ENCODE data around the gene EIF3I.

Gene EIF3I

GRCh38 chr1:32266921-32267591 lies 44.8 kb downstream of the EIF3I start:
- DNase-seq (ENCODE audit: low read depth, low spot score): no peak

- no peak for DNase-seq (ENCODE audit: low read depth, low spot score)
Measured at GRCh38 chr1:32269744-32270143, 47.5 kb downstream of the EIF3I start.

- DNase-seq (ENCODE audit: low read depth, low spot score): no peak
Measured at GRCh38 chr1:32272557-32273390, 50.6 kb downstream of the EIF3I start.

GRCh38 chr1:32273391-32274208 lies 51.4 kb downstream of the EIF3I start:
- peak; percentile 96 for DNase-seq (ENCODE audit: low read depth, low spot score)

GRCh38 chr1:32274646-32275340 lies 52.6 kb downstream of the EIF3I start:
- no peak for DNase-seq (ENCODE audit: low read depth, low spot score)

GRCh38 chr1:32275424-32275823 lies 53.2 kb downstream of the EIF3I start:
- DNase-seq (ENCODE audit: low read depth, low spot score): no peak

- no peak for DNase-seq (ENCODE audit: low read depth, low spot score)
Measured at GRCh38 chr1:32276032-32276782, 54.0 kb downstream of the EIF3I start.
